Inflammatory macrophage (primary cell): ENCODE measurements around the gene ARL10.

Source experiments
- DNase-seq, 2 donors: peaks; one replicate each; pipeline ENCODE4 v3.0.0-alpha.2; 2020 to 2022

The ARL10 gene

DNA sequence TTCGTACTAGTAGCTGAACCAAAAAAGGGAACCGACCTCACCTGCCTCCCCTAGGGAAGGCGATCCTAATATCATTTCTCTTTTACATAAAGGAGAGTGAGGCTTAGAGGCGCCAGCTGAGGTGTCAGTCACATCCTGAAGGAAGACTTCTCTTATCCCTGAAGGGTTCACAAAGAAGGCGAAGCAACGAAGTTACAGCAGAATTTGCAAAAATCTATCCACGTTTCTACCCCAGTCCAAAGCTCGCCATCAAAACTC, 3.1 kb upstream of the ARL10 start:
- no peak for DNase-seq

DNA sequence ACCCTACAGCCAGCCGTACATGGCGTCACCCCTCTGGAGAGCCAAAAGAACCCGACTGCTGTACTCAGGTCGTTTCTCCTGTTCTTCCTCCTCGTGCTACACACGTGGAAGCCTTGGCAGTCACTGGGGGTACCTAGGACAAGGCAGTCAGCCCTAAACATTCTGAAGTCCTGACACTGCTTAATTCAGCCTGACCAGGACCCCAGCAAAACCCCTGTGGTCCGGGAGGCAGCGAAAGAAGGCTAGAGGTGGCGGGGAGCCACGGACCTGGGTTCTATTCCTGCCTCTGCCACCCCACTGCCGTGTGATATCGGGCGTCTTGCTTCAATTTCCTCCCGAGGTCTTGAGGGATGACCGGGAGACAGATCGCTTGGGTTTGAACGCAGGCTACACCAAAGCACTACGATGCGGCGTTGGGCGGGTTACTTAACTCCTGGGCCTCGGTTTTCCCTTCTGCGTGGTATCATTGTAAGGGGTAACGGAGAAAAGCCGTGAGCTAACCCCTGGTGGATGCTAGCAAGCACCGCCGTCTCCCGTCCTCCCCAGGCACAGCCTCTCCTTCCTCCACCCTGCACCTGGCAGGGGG, 429 bp upstream of the ARL10 start:
- DNase-seq: no peak

DNA sequence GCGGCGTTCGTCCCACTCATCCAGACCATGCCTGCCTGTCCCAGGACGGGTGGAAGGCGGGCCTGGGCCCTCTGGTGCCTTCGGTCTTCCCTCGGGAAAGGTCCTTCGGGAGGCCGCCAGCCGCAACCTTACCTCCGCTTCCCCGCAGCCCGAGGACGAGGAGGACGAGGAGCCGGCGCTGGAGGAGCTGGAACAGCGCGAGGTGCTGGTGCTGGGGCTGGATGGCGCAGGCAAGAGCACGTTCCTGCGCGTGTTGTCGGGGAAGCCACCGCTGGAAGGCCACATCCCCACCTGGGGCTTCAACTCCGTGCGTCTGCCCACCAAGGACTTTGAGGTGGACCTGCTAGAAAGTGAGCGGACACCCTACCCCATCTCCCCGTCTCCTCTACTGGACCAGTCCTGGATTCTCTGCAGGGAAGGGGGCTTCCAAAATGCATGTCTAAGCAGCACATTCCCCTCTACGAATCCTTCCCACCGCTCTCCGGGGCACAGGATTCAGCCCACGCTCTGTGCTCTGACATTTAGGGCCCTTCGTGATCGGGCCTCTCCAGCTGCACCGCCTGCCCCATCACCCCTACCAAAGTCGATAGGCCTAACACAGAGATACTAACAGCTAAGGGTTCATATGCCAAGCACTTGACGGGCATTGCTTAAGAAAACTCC, 1.1 kb downstream of the ARL10 start:
- DNase-seq: no peak

DNA sequence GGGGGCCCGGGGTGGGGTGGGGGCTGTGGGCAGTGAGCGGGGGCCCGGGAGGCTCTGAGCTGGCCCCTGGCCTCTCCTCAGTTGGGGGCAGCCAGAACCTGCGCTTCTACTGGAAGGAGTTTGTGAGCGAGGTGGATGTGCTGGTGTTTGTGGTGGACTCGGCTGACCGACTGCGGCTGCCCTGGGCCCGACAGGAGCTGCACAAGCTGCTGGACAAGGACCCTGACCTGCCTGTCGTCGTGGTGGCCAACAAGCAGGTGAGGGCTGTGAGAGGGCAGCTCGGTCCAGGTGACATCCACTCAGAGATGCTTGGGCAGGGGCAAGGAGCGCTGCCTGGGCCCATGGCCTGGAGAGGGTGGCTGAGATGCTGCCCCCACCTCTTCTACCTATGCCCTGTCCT, 3.4 kb downstream of the ARL10 start:
- DNase-seq: no peak

DNA sequence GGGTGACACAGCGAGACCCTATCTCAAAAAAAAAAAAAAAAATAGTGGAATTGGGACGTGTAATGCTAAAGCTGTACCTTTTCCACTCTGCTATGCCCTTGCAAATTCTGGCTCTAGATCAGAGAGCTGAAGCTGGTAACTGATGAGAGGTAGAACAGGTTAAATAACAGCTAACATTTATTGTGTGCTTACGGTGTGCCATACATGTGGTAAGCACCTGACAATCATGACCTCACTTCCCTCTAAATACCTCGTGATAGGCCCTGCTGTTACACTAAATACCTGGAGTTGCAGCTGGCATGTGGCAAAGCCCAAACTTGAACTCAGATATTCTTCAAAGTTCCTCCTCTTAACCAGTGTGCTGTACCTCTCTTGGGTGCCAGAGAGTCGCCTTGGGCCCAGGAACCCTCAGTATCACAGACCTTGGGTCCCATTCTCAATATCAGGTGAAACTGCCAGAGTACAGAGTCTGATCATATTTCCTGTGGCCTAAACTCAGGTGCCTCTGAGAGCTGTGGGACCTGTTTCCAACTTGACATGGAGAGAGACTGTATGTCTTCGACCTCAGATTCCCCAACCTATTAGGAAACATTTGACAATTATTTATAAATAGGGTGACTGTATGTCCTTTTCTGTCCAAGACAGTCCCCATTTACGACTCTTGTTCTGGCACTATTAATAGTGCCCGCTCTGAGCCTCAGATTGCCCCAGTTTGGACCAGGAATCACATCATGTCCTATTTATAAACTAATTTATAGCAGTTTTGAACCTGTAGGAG, 4.8 kb downstream of the ARL10 start:
- DNase-seq: no peak

DNA sequence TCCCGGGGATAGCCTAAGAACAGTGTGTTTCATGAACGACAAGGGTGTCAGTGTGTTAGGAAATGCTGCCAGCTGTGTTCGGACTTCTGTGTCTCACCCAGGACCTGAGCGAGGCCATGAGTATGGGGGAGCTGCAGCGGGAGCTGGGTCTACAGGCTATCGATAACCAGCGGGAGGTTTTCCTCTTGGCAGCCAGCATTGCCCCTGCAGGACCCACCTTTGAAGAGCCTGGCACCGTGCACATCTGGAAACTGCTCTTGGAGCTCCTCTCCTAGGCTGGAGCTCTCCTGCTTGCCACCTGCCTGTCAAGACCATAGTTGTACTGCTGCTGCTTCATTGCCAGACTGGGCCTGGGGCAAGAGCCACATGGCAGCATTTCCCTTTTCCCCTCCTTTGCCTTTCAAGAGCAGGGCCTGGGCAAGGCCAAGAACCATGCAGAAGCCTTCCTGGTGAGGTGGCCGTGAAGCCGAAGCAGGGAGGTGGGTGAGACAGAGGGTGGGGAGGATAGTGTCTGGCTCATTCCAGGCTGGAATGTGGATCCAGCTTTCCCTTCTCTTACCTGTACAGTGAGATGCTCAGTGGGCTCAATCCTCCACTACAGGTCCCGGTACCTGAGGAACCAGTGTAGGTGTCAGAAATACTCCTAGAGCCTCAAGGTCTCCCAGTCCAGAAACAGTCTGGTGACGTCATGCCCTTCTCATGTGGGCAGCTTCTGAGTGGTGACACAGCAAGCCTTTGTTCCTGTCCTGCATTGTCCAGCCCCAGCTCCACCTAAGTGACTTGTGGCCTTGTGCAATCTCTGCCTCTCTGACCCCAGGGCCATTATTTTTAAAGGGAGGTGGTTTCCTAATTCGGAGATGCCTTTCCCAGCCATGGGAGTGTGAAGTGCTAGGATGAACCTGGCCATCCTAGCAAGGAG, 6.6 kb downstream of the ARL10 start:
- DNase-seq: peak; percentile 28 to 69

DNA sequence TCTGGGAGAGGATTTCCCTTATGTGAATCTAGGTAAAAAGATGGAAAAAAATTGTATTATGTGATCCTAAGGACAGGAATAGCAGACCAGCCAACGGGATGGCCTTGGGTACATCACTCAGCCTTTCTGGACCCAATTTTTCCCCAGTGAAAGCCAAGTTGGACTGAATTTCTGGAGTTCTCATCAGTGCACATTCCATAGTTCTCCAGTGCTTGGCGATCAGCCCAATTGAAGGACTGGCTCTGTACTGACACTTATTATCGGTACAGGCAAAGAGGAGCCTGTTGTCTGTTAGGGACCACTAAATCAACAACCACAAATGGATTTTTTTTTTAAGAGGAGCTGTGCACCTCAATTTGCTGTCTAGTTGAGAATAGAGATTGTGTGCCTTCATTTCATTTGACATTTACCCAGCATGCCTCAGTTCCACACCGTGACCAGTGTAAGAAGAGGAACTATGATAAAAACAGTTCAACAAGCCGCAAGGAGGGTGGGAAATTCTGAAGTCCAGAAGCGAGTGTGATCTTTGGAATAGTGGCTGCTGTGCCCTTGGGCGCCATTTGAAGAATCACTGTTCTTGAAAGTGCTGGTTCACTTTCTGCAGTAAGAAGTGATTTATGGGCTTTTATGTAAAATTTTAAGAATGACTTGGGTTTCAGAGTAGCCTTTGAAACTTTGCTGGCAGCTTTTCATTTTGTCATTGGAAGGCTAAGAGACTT, 8.0 kb downstream of the ARL10 start:
- DNase-seq: peak; percentile 7 to 20

DNA sequence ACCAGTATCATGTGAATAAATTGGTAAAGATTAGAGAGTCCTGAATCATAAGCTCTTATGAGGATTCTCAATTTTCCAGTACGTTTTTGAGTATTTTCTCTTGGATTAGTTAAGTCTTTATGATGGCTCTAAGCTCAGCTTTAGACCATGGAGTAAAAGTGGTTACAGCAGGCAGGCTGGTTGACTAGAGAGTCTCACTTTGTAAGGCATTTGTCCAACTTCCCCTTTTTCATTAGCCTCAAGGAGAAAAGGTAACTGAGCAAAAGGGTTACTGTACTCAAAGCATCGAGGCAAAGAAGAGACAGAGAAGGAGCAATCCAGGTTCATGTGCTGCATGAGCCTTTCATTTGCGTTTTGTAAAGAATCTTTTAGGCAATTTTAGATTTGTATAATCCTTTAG, 14.6 kb downstream of the ARL10 start:
- DNase-seq: no peak

DNA sequence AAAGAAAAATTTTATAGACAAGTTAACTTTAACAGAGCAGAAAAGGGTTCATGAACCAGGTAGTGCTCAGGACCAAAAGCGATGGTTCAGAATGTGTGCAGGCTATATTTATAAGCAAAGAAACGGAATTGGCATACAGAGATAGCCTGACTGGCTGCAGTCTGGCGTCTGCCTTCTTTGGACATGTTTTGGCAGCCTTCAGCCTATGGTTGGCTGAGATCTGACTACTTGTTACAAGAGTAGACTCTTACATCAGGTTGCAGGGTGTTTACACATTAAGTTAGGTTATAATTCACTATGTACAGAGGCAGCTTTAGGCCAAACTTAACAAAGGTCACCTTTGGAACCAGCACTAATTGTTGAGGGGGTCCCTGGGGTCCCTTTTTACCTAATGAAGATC, 16.1 kb downstream of the ARL10 start:
- DNase-seq: no peak

DNA sequence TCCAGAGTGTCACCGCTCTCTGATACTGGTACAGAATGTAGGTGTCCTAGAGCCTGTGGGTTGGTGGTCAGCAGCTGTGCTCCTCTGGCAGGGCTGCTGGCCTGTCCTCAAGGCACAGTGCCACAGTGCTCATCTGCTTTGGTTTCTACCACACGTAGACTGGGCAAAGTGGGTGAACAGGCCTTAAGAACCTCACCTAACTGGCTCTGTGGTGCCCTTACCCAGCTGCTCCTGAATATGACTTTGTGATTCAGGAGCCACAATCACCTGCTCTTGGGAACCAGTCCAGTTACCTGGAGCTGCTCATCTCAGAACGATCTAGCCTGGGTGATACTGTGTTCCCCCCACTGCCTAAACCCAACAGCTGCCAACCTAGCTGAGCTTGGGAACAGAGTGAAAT, 16.7 kb downstream of the ARL10 start:
- no peak for DNase-seq

DNA sequence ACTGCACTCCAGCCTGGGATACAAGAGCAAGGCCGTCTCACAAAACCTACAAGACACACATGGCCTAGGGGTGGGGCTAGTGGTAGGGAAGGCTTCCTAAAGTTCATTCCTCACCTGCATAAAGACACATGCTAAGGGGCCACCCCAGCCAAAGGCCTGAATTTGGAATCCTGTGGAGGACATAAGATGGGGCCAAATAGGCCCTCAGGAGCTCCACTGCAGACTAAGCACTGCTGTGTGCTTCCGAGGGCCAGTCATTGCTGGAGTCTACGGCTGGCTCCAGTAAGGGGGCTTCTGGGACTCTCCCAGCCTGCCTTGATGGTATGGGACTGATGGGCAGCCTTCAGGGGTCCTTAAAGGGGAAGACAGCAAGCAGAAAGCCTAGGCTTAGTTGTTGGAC, 17.4 kb downstream of the ARL10 start:
- DNase-seq: no peak

DNA sequence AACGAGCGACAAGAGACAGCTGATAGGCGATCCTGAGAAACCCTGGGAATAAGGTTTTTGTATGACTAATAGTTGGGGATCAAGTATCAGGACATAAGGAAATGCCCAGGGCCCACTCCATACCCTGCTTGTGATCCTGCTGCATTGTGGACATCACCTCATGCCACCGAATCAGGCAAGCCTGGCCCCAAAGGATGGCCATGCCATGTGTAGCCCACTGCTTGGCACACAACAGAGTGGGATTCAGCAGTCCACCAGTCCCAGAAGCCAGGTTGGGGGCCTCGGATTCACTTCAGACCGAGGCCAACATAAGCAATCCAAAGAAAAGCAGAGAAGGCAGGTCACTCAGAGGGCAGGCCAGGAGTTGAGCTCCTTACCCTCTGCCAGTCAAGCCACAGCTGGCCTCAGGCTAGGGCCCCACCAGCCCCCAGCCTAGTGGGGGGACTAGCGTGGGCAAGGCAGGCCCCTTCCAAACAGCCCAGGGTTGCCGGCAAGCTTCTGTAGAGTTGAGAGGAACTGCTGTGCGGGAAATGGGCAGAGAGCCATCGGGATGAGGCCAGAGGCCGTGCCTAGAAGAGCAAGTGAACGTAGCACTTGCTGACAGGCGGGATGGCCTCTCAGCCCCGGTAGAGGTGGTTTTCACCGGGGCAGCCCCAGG, 18.1 kb downstream of the ARL10 start:
- no peak for DNase-seq

DNA sequence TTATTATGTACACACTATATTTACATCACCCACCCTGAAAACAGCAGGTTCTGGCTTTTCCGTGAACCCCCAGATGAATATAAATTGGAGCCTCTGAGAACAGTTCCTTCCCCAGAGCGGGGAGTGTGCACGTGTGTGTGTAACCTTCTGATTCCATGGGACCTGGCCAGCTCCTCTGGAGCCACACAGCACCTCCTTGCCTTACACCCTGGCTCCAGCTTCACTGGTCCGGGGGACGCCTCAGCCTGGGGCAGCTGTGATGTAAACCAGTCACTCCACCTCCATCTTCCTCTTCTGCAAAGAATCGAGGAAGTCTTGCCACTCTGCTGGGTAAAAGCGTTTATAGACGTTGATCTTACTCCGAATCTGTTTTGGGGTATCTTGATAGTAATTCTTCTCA, 18.7 kb downstream of the ARL10 start:
- peak; percentile 18 to 37 for DNase-seq

DNA sequence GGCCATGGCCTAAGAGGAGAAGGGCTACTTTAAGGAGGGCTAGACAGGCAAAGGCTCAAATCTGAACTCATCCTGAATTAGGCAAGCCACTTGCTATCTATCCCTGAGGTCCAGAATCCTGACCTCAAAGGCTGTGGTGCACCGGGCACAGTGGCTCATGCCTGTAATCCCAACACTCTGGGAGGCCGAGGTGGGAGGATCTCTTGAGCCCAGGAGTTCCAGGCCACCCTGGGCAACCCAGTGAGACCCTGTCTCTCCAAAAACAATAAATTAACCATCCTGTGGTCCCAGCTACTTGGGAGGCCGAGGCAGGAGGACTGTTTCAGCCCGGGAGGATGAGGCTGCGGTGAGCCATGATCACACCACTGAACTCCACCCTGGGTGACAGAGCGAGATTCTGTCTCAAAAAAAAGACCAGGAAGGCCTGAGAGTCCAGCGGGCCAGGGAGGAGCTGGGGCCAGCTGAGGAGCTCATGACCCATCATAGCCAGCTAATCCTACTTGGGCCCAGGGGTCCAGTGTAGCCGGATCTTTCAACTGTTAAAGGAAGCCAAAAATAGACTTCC, 19.2 kb downstream of the ARL10 start:
- DNase-seq: no peak

DNA sequence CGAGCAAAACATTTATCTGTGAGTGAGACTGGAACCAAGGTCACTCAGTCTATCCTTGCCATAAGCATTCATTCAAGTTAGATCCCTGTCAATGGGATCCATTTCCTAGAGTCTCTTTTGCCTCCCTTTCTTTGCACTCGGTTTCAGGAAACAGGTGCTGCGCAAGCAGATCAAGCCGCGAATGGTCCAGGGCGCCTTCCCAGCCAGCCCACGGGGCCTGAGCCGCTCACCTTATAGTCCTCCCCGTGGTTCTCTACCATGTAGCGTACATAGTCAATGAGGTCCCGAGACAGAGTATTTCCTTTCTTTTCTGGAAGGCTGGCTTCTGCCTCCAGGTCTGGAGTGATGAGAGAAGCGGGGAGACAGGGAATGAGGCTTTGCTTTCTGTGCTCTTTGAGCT, 19.7 kb downstream of the ARL10 start:
- no peak for DNase-seq

DNA sequence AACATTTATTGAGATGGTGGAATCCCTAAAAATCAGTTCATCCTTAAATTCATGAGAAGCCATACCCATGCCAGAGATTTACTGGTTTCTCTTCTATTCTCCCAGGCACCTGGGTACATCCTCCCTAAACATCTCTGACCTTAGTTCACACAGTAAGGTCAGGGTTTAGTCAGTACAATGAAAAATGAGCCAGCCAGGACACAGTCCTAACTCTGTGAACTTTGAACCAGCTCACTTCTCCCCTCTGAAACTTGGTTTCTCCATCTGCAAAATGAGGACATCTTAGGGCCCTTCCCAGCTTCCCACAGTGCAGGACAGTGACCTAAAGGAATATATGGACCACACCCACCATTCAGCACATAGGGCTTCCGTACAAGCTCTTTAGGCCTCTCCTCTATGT, 21.2 kb downstream of the ARL10 start:
- DNase-seq: no peak

DNA sequence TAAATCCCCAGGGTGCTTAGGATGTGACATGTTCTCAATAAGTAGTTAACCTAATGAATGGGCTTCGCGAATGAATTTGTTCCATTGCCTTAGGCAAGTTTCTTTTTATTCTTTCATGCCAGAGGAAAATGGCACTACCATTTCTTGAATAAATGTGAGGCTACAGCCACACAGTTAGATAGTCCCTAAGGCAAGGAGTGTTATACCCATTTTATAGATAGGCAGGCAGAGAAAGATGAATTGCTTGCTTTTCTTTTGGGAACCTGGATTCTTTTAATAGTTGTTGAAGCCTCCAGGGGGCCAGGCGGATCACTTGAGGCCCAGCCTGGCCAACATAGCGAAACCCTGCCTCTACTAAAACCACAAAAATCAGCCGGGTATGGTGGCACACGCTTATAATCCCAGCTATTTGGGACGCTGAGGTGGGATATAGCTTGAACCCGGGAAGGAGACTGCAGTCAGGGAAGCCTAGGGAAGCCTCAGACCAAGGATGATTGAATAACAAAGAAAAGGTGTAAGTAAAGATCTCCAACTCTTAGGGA, 22.2 kb downstream of the ARL10 start:
- DNase-seq: no peak

DNA sequence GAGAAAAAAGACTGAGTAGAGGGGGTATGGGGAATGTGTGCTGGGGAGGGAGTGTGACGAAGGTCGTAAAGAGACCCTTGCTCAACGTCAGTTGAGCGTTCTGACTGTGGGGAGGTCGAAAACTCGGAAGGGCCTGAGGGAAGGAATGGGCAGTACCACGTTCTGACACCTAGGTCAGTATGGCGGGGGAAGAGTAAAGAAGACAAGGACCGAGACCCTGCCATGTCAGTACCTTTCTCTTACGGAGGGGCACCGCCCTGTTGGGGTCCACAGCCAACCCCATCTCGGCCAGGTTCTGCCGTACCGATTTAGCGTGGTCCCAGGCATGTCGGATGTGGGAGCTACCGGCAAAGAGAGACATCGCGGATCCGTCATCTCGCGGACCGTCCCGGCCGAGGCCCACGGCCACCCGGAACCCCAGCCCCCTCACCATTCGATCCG, 22.7 kb downstream of the ARL10 start:
- peak in 1 of 2 donors; percentile 6 for DNase-seq

DNA sequence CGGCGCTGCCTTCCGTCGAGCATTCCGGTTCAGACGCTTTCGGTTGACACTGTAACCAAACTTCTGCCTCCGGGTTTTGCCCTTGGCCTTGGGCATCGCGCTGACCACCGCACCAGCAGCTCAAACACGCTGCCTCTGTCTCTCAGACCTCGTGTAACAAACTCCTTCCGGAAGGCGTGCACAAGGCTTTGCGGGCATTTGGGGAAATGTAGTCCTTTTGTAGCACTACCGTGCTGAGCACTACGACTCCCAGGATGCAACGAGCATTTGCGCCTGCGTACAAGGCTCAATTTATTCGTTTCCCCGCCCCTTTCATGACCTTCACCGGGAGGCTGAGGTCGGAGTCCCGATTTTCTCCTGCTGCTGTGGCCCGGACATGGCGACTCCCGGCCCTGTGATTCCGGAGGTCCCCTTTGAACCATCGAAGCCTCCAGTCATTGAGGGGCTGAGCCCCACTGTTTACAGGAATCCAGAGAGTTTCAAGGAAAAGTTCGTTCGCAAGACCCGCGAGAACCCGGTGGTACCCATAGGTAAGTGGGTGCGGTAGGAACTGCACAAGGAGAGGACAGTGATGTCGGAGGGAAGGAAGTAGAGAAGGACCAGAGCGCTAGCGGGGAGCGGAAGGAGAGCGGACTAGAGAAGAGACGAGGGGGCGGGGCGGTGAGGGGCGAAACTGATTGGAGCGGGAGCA, 23.3 kb downstream of the ARL10 start, which contains the start of the genes HIGD2A and NOP16:
TSS of gene HIGD2A (plus strand) at position 308 of the 691 bp plus-strand sequence. CDS start at position 377, 69 bp downstream.
TSS of gene NOP16 (minus strand) at position 155 of the 691 bp plus-strand sequence. CDS start at position 96, 59 bp downstream.
- DNase-seq: peak; percentile 99 to 100
